ENCODE results near the gene LHFPL3.

LHFPL3 gene

DNA sequence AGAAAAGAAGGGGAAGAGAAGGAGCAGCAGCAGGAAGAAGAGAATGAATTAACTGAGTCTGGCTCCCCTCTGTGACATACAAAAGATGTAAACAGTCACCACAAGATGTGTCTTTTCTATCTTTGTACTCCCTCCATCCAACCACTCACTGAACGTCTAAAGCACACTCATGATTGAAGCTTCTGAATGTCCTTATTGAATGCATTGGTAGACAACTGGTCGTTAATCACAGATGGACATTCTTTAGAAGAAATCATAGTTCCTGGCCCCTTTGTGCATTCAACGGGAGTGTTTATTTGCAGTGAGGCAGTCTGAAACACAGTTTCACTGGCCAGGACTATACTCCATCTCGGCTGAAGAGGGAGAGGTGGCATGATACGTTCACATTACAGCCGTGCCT lies 479.3 kb downstream of the LHFPL3 start:
- H3K27ac ChIP-seq (replicated peaks), result no peak overlapping the region
- no peak for DNase-seq (ENCODE audit: low read depth in 1 of 2, low spot score in 1 of 2)
- TF ChIP-seq GABPA (IDR thresholded peaks at IDR 0.05; ENCODE audit: low read depth) (no peak), POLR2AphosphoS5 (IDR thresholded peaks at IDR 0.05; ENCODE audit: low read depth) (no peak), SPI1 (IDR thresholded peaks at IDR 0.05; ENCODE audit: borderline replicate concordance, low read depth) (no peak)
- TF ChIP-seq, protein P1, sequence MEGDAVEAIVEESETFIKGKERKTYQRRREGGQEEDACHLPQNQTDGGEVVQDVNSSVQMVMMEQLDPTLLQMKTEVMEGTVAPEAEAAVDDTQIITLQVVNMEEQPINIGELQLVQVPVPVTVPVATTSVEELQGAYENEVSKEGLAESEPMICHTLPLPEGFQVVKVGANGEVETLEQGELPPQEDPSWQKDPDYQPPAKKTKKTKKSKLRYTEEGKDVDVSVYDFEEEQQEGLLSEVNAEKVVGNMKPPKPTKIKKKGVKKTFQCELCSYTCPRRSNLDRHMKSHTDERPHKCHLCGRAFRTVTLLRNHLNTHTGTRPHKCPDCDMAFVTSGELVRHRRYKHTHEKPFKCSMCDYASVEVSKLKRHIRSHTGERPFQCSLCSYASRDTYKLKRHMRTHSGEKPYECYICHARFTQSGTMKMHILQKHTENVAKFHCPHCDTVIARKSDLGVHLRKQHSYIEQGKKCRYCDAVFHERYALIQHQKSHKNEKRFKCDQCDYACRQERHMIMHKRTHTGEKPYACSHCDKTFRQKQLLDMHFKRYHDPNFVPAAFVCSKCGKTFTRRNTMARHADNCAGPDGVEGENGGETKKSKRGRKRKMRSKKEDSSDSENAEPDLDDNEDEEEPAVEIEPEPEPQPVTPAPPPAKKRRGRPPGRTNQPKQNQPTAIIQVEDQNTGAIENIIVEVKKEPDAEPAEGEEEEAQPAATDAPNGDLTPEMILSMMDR (IDR thresholded peaks at IDR 0.05; ENCODE audit: insufficient read depth, low read length), result no peak
- TF ChIP-seq, protein P2, sequence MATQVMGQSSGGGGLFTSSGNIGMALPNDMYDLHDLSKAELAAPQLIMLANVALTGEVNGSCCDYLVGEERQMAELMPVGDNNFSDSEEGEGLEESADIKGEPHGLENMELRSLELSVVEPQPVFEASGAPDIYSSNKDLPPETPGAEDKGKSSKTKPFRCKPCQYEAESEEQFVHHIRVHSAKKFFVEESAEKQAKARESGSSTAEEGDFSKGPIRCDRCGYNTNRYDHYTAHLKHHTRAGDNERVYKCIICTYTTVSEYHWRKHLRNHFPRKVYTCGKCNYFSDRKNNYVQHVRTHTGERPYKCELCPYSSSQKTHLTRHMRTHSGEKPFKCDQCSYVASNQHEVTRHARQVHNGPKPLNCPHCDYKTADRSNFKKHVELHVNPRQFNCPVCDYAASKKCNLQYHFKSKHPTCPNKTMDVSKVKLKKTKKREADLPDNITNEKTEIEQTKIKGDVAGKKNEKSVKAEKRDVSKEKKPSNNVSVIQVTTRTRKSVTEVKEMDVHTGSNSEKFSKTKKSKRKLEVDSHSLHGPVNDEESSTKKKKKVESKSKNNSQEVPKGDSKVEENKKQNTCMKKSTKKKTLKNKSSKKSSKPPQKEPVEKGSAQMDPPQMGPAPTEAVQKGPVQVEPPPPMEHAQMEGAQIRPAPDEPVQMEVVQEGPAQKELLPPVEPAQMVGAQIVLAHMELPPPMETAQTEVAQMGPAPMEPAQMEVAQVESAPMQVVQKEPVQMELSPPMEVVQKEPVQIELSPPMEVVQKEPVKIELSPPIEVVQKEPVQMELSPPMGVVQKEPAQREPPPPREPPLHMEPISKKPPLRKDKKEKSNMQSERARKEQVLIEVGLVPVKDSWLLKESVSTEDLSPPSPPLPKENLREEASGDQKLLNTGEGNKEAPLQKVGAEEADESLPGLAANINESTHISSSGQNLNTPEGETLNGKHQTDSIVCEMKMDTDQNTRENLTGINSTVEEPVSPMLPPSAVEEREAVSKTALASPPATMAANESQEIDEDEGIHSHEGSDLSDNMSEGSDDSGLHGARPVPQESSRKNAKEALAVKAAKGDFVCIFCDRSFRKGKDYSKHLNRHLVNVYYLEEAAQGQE (IDR thresholded peaks at IDR 0.05; ENCODE audit: insufficient replicate concordance, low read depth), result no peak
- peaks cover 4% of the 10 kb centered on the region for H3K27me3 ChIP-seq (ENCODE audit: insufficient read depth, poor library complexity, severe bottlenecking)
- H3K4me3 ChIP-seq (replicated peaks; ENCODE audit: insufficient read depth, low read length), result no peak overlapping the region

DNA sequence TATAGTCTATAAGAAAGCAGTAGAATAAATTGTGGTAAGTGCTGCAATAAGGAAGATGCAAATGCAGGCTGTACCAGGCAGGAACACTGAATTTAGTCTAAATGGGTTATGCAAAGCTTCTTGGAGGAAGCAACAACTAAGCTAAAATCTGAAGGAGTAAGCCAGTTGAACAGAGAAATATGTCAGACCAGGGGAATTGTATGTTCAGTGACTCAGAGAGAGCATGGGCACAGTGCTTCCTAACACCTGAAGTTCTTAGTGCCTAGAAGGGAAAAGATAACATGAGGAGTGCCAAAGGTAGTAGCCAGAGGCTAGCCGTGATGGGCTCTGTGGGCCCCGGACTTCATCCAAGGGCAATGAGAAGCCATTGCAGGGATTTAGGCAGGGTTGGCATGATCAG lies 481.5 kb downstream of the LHFPL3 start:
- no peak for DNase-seq (ENCODE audit: low read depth in 1 of 2, low spot score in 1 of 2)
- H3K4me3 ChIP-seq (replicated peaks; ENCODE audit: insufficient read depth, low read length), result no peak overlapping the region
- H3K27me3 ChIP-seq (ENCODE audit: insufficient read depth, poor library complexity, severe bottlenecking), result peaks cover 4% of the 10 kb centered on the region
- H3K27ac ChIP-seq (replicated peaks), result no peak overlapping the region
- TF ChIP-seq GABPA (IDR thresholded peaks at IDR 0.05; ENCODE audit: low read depth) (no peak), POLR2AphosphoS5 (IDR thresholded peaks at IDR 0.05; ENCODE audit: low read depth) (no peak), SPI1 (IDR thresholded peaks at IDR 0.05; ENCODE audit: borderline replicate concordance, low read depth) (no peak)
- TF ChIP-seq, protein P2 (IDR thresholded peaks at IDR 0.05; ENCODE audit: insufficient replicate concordance, low read depth), result no peak
- TF ChIP-seq, protein P1 (IDR thresholded peaks at IDR 0.05; ENCODE audit: insufficient read depth, low read length), result no peak

DNA sequence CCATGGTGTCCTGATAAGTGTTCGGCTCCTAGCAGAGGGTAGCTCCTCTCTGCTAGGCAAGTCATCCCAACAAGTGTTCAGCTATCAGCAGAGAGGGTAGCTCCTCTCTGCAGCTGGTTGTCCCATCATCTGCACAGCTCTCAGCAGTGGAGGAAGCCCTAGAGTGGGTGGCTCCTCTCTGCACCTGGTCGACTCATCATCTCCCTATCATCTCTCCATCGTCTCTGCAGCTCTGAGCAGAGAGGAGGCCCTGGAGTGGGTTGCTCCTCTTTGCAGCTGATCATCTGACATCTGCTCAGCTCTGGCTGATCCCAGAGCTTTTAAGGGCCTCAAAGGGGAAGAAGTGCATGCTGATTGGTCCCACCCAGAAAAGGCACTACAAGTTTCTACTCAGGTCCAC lies 485.7 kb downstream of the LHFPL3 start:
- H3K27ac ChIP-seq (replicated peaks), result no peak overlapping the region

More for the DNA sequence above, 485.7 kb downstream of the LHFPL3 start:
- no peak for DNase-seq (ENCODE audit: low read depth in 1 of 2, low spot score in 1 of 2)
- no peak for TF ChIP-seq SPI1 (IDR thresholded peaks at IDR 0.05; ENCODE audit: borderline replicate concordance, low read depth)
- TF ChIP-seq, protein P2 (IDR thresholded peaks at IDR 0.05; ENCODE audit: insufficient replicate concordance, low read depth), result no peak
- TF ChIP-seq POLR2AphosphoS5 (IDR thresholded peaks at IDR 0.05; ENCODE audit: low read depth), result no peak
- TF ChIP-seq, protein P1 (IDR thresholded peaks at IDR 0.05; ENCODE audit: insufficient read depth, low read length), result no peak
- no peak for TF ChIP-seq GABPA (IDR thresholded peaks at IDR 0.05; ENCODE audit: low read depth)
- Histone ChIP-seq H3K27me3 (ENCODE audit: insufficient read depth, poor library complexity, severe bottlenecking) (peaks cover 4% of the 10 kb centered on the region), H3K4me3 (replicated peaks; ENCODE audit: insufficient read depth, low read length) (no peak overlapping the region)
